Stimulated activated naive CD8-positive, alpha-beta T cell treated with anti-CD3 and anti-CD28 coated beads, Interleukin-15, Interleukin-2, amounts not matched to agents 100 ng/mL and 50 ng/mL, for 24 hours (primary cell): ENCODE data around the gene ATP6V0B.

Experiments used
- H3K27ac Mint-ChIP-seq: one replicate; pipeline ENCODE4 v1.8.0; 2021; ENCODE audit warnings: mild to moderate bottlenecking, mixed read lengths
- H3K27me3 Mint-ChIP-seq: one replicate; pipeline ENCODE4 v1.8.0; 2021; ENCODE audit warnings: mixed read lengths
- H3K36me3 Mint-ChIP-seq: one replicate; pipeline ENCODE4 v1.8.0; 2021; ENCODE audit warnings: low read depth, mixed read lengths
- H3K4me1 Mint-ChIP-seq: one replicate; pipeline ENCODE4 v1.8.0; 2021; ENCODE audit warnings: low read depth, mixed read lengths
- H3K4me3 Mint-ChIP-seq: one replicate; pipeline ENCODE4 v1.8.0; 2021; ENCODE audit warnings: mild to moderate bottlenecking, mixed read lengths
- H3K9me3 Mint-ChIP-seq: one replicate; pipeline ENCODE4 v1.8.0; 2021; ENCODE audit warnings: mixed read lengths

ATP6V0B gene

GRCh38 chr1:43971336-43971980, 3.3 kb upstream of the ATP6V0B start:
- peaks cover 21% of the 10 kb centered on the region for H3K36me3 Mint-ChIP-seq
- H3K4me3 Mint-ChIP-seq, result peak overlapping the region; percentile 94
- H3K27ac Mint-ChIP-seq, result no peak overlapping the region
- no peaks in the 10 kb centered on the region for H3K9me3 Mint-ChIP-seq
- peaks cover 37% of the 10 kb centered on the region for H3K4me1 Mint-ChIP-seq
- H3K27me3 Mint-ChIP-seq, result no peaks in the 10 kb centered on the region

DNA sequence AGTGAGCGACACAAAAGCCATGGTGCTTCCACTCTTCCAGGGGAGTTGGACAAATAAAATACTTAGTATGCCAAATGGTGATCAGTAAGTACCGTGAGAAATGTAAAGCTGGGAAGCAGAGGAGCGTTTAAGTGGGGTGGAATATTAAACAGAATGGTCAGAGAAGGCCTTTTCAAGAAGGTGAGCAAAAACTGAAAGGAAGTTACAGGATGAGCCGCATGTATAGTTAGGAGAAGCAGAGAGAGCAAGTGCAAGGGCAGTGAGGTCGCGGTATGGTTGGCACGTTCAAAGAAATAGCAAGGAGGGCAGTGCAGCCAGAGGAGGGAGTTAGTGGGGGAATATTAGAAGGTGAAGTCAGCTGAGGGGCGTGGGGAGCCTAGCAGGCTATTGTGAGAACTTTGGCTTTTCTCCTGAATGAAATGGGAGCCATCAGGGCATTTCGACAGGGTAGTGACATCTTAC, 748 bp upstream of the ATP6V0B start:
- no peaks in the 10 kb centered on the region for H3K9me3 Mint-ChIP-seq
- H3K27ac Mint-ChIP-seq, result peak overlapping the region; percentile 95
- H3K4me1 Mint-ChIP-seq, result peaks cover 61% of the 10 kb centered on the region
- peaks cover 41% of the 10 kb centered on the region for H3K36me3 Mint-ChIP-seq
- H3K4me3 Mint-ChIP-seq, result peak overlapping the region; percentile 90
- H3K27me3 Mint-ChIP-seq, result no peaks in the 10 kb centered on the region

GRCh38 chr1:43975249-43975961, 645 bp downstream of the ATP6V0B start:
- Mint-ChIP-seq H3K4me1 (peaks cover 59% of the 10 kb centered on the region), H3K4me3 (peak overlapping the region; percentile 90), H3K27me3 (no peaks in the 10 kb centered on the region), H3K27ac (peak overlapping the region; percentile 75), H3K9me3 (no peaks in the 10 kb centered on the region), H3K36me3 (peaks cover 41% of the 10 kb centered on the region)

DNA sequence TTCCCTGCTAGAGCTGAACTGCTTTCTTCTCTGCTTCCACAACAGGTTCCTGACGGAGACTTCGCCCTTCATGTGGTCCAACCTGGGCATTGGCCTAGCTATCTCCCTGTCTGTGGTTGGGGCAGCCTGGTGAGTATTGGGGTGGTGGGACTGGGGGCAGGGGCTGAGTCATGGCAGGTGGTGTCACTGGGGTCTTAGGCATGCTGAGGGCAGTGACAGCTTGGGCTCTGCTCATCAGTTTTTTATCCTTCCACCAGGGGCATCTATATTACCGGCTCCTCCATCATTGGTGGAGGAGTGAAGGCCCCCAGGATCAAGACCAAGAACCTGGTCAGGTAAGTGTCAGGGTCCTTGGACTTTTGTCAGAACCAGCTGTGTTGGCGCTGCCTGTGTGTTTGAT, 1.3 kb downstream of the ATP6V0B start:
- H3K36me3 Mint-ChIP-seq, result peaks cover 46% of the 10 kb centered on the region

GRCh38 chr1:43976890-43977289, 2.1 kb downstream of the ATP6V0B start:
- Mint-ChIP-seq H3K27me3 (no peaks in the 10 kb centered on the region), H3K27ac (no peak overlapping the region), H3K9me3 (no peaks in the 10 kb centered on the region), H3K4me1 (peaks cover 56% of the 10 kb centered on the region), H3K4me3 (peak overlapping the region; percentile 20), H3K36me3 (peaks cover 46% of the 10 kb centered on the region)

More for the DNA sequence above, 1.3 kb downstream of the ATP6V0B start:
- peak overlapping the region; percentile 90 for H3K4me3 Mint-ChIP-seq
- H3K9me3 Mint-ChIP-seq, result no peaks in the 10 kb centered on the region
- H3K27ac Mint-ChIP-seq, result peak overlapping the region; percentile 75
- H3K27me3 Mint-ChIP-seq, result no peaks in the 10 kb centered on the region
- H3K4me1 Mint-ChIP-seq, result peaks cover 59% of the 10 kb centered on the region

DNA sequence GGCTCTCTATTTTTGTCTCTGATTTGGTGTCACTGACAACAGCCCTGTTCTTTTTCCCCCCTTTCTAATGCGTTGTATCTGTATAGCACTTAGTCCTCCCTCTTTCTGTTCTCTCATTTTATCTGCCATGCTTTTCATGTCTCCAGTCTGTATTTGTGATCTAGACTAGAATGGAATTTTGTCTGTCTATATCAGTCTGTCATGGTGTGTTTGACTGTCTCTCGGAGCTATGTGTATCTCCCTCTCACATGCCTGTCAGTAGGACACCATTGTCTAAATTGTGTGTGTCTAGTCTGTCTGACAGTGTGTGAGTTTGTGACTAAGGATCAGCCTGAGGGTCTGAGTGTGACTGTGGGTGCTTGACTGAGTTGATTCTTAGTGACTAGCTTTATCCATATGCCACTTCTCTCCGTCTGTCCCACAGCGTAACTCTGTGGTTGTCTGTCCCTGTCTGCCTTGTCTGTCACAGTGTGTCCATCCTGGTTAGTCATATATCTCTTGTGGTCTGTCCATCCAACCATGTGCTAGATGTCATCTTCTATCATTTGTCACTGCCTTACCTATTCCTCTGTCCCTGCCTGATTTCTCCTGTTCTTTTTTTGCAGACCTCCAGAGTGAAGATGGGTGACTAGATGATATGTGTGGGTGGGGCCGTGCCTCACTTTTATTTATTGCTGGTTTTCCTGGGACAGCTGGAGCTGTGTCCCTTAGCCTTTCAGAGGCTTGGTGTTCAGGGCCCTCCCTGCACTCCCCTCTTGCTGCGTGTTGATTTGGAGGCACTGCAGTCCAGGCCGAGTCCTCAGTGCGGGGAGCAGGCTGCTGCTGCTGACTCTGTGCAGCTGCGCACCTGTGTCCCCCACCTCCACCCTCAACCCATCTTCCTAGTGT, 2.9 kb downstream of the ATP6V0B start:
- no peaks in the 10 kb centered on the region for H3K9me3 Mint-ChIP-seq
- peak overlapping the region; percentile 84 for H3K4me3 Mint-ChIP-seq
- no peaks in the 10 kb centered on the region for H3K27me3 Mint-ChIP-seq
- H3K27ac Mint-ChIP-seq, result peak overlapping the region; percentile 6
- H3K4me1 Mint-ChIP-seq, result peaks cover 56% of the 10 kb centered on the region
- peaks cover 47% of the 10 kb centered on the region for H3K36me3 Mint-ChIP-seq

GRCh38 chr1:43978264-43978550, 3.4 kb downstream of the ATP6V0B start:
- no peaks in the 10 kb centered on the region for H3K9me3 Mint-ChIP-seq
- no peak overlapping the region for H3K27ac Mint-ChIP-seq
- peaks cover 46% of the 10 kb centered on the region for H3K36me3 Mint-ChIP-seq
- peaks cover 53% of the 10 kb centered on the region for H3K4me1 Mint-ChIP-seq
- H3K27me3 Mint-ChIP-seq, result no peaks in the 10 kb centered on the region
- H3K4me3 Mint-ChIP-seq, result peak overlapping the region; percentile 84

GRCh38 chr1:43978551-43979260, 3.9 kb downstream of the ATP6V0B start, which contains the start of gene B4GALT2:
TSS of gene B4GALT2 (plus strand) at chr1:43979210. CDS start at chr1:43981161, 1,951 bp downstream.
- H3K27ac Mint-ChIP-seq, result peak within 1 kb of the TSS; percentile 90
- H3K4me1 Mint-ChIP-seq, result peaks cover 48% of the 10 kb centered on the region

GRCh38 chr1:43979261-43979527, 4.4 kb downstream of the ATP6V0B start:
- Mint-ChIP-seq H3K27me3 (no peaks in the 10 kb centered on the region), H3K36me3 (peaks cover 44% of the 10 kb centered on the region), H3K4me1 (peaks cover 43% of the 10 kb centered on the region), H3K4me3 (no peak overlapping the region), H3K9me3 (no peaks in the 10 kb centered on the region), H3K27ac (no peak overlapping the region)

More at GRCh38 chr1:43978551-43979260, 3.9 kb downstream of the ATP6V0B start, which contains the start of gene B4GALT2:
- Mint-ChIP-seq H3K4me3 (peak within 1 kb of the TSS; percentile 93), H3K27me3 (no peaks in the 10 kb centered on the region), H3K36me3 (peaks cover 45% of the 10 kb centered on the region), H3K9me3 (no peaks in the 10 kb centered on the region)

DNA sequence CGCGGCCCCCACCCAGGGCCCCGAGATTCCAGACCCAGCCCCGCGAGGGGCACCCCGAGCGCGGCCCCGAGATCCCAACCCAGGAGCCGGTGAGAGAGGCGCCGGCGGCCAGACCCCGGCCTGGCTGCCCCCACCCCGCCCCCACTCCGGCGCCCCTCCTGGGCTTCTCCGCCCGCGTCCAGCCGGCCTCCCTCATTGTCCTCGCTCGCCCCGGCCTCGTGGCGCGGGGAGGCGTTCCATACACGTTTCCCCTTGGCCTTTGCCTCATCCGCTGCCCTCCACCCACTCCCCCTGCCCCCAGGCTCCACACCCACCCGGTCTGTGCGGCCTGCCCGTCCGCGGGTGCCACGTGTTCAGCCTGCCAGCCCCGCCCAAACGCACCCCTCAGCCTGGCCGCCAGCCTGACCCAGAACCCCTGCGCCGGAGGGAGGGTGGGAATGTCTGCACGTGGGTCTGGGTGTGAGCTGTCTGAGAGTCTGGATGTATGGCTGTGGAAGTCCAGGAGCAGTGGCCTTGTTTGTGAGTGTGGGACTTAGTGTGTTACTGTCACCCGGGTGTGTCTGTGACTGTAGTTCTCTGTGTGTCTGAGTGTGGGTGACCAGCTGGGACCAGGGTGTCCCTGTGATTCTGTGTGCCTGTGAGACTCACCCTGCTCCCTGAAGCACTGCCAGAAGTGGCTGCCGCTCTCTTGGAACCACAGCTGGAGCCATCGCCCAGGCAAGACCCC, 4.9 kb downstream of the ATP6V0B start:
- no peaks in the 10 kb centered on the region for H3K27me3 Mint-ChIP-seq
- H3K36me3 Mint-ChIP-seq, result peaks cover 44% of the 10 kb centered on the region

DNA sequence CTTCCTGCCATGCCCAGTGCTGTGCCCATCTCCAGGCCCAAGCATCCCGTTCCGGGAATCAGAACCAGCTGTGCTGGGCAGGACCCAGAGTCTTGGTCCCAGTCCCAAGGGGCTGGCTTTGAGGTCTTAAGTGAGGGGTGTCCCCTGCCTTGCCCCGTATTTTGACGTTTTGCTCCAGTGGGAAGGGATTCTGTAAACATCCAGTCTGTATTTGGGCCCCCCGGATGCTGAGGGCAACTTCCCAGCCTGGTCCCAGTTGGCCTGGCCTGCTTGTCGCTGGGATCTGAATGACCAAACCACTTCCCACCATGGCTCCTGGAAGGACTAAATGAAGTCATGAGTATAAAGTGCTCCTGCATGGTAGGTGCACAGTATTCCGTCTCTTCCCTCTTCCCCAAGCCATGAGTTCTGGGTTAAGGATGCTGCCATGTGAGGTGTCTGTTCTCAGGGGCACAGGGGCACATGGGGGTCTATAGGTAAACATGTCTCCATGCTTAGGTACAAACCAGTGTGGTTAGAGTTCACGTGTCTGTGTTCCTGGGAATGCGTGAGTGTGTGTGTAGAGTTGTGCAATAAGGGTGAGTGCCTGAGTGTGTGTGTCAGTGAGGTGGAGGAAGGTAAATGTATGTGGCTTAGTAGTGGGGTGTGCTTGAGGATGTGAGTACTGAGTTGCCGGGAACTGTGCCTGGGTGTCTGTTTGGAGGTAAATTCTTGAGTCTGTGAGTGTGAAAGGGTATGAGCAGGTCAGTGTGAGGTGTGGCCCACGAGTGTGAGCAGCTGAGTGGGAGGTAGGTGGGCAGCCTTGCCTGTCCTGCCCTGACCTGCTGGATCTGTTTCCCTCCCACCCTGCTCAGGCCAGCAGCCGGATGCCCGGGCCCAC, 5.7 kb downstream of the ATP6V0B start:
- peak overlapping the region; percentile 90 for H3K27ac Mint-ChIP-seq
- peak overlapping the region; percentile 93 for H3K4me3 Mint-ChIP-seq
- peaks cover 44% of the 10 kb centered on the region for H3K36me3 Mint-ChIP-seq
- H3K9me3 Mint-ChIP-seq, result no peaks in the 10 kb centered on the region
- H3K27me3 Mint-ChIP-seq, result no peaks in the 10 kb centered on the region
- H3K4me1 Mint-ChIP-seq, result peaks cover 40% of the 10 kb centered on the region

More for the DNA sequence above, 4.9 kb downstream of the ATP6V0B start:
- Mint-ChIP-seq H3K27ac (peak overlapping the region; percentile 90), H3K4me1 (peaks cover 40% of the 10 kb centered on the region), H3K4me3 (peak overlapping the region; percentile 93), H3K9me3 (no peaks in the 10 kb centered on the region)

GRCh38 chr1:43981135-43981491, 6.4 kb downstream of the ATP6V0B start:
- no peaks in the 10 kb centered on the region for H3K27me3 Mint-ChIP-seq
- H3K4me3 Mint-ChIP-seq, result peak overlapping the region; percentile 93
- H3K4me1 Mint-ChIP-seq, result peaks cover 36% of the 10 kb centered on the region
- H3K9me3 Mint-ChIP-seq, result no peaks in the 10 kb centered on the region
- H3K36me3 Mint-ChIP-seq, result peaks cover 44% of the 10 kb centered on the region
- H3K27ac Mint-ChIP-seq, result no peak overlapping the region

- Mint-ChIP-seq H3K9me3 (no peaks in the 10 kb centered on the region), H3K36me3 (peaks cover 38% of the 10 kb centered on the region), H3K4me1 (peaks cover 31% of the 10 kb centered on the region), H3K27ac (no peak overlapping the region), H3K4me3 (no peak overlapping the region), H3K27me3 (no peaks in the 10 kb centered on the region)
These were observed 6.9 kb downstream of the ATP6V0B start for GRCh38 chr1:43981636-43982035.
